Activated CD4-positive, alpha-beta T cell treated with anti-CD3 and anti-CD28 coated beads, Interleukin-2, amount 10 ng/mL, durations not matched to agents 7 days and 5 days (primary cell): ENCODE results near the gene HEXIM1. TPM values are rescaled to one million over a fixed set of nuclear protein-coding genes. Genes with fewer than 3 reads are reported as not detected.

Experiments
- CTCF ChIA-PET: fragments of 350-600 bp; sonication (Branson Sonifier 250); formaldehyde crosslinking; loops from one replicate; lab custom pipeline; 2021; ENCODE audit warnings: antibody characterized with exemption; lab: Charles Lee
- POLR2A ChIA-PET: fragments of 350-600 bp; sonication (Branson Sonifier 250); formaldehyde crosslinking; loops from one replicate; lab custom pipeline; 2021; ENCODE audit warnings: antibody characterized with exemption; lab: Charles Lee
- DNase-seq: peaks from one replicate; pipeline ENCODE4 v3.0.0-alpha.2; 2020
- H3K27ac Mint-ChIP-seq: one replicate; pipeline ENCODE4 v1.8.0; 2021; ENCODE audit warnings: mild to moderate bottlenecking, moderate library complexity, mixed read lengths
- H3K27me3 Mint-ChIP-seq: one replicate; pipeline ENCODE4 v1.8.0; 2021; ENCODE audit warnings: mixed read lengths
- H3K36me3 Mint-ChIP-seq: one replicate; pipeline ENCODE4 v1.8.0; 2021; ENCODE audit warnings: low read depth, mixed read lengths
- H3K4me1 Mint-ChIP-seq: one replicate; pipeline ENCODE4 v1.8.0; 2021; ENCODE audit warnings: mixed read lengths
- H3K4me3 Mint-ChIP-seq: one replicate; pipeline ENCODE4 v1.8.0; 2021; ENCODE audit warnings: mild to moderate bottlenecking, moderate library complexity, mixed read lengths
- H3K9me3 Mint-ChIP-seq: one replicate; pipeline ENCODE4 v1.8.0; 2021; ENCODE audit warnings: mixed read lengths
- total RNA-seq, 2 experiments: library from RNA; stranded (reverse); gene quantifications; one replicate each; pipeline ENCODE4 v1.2.3, GENCODE V29; 2021

HEXIM1 gene
- total RNA-seq, 2 experiments from 2014 or later = 30.5 TPM

DNA sequence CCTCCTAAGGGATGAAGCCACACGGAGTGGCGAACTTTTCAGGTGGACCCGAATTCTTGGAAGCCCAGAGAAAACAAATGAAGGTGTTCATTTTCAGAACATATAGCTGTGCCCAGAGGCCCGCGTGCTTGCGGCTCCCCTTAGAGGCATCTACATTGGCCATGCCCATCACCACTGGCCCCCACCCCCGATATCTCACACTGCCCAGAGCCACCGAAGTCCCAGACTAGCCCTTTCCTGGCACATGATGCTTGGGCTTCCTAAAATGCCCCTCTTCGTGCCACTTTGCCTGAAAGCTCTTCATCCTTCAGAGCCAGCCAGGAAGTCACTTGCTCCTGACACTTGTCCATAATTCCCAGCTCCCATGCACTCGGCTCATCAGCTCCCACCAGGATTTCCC lies 2.1 kb upstream of the HEXIM1 start:
- Mint-ChIP-seq H3K27ac (peak overlapping the region; percentile 100), H3K36me3 (peaks cover 15% of the 10 kb centered on the region), H3K4me3 (peak overlapping the region; percentile 98), H3K9me3 (no peaks in the 10 kb centered on the region), H3K27me3 (no peaks in the 10 kb centered on the region), H3K4me1 (peaks cover 56% of the 10 kb centered on the region)
- DNase-seq = no peak
- POLR2A ChIA-PET = no interaction called here
- CTCF ChIA-PET = interaction anchor here (1.3 to 3.8 kb wide), 2 partner anchors 11 to 51 kb away, joined by 6 to 65 read pairs; partner anchors contain the start of gene ACBD4

DNA sequence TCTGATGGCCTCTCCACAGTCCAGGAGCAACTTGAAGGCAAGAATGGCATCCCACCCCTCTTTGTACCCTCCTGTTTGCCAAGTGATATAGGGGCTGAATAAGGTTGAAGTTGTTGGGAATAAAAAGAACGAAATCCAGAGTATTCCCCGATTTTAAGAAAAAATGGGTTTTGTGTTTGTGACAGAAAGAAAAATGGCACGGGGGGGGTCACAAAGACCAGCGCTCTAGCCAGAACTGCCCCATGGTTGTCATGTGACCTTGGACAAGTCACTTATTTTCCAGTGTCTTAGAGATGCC lies 1.7 kb upstream of the HEXIM1 start:
- peaks cover 56% of the 10 kb centered on the region for H3K4me1 Mint-ChIP-seq
- peak overlapping the region; percentile 98 for H3K4me3 Mint-ChIP-seq
- ChIA-PET POLR2A (no interaction called here), CTCF (interaction anchor here (1.3 to 3.8 kb wide), 2 partner anchors 11 to 51 kb away, joined by 6 to 65 read pairs; partner anchors contain the start of gene ACBD4)
- H3K27me3 Mint-ChIP-seq = no peaks in the 10 kb centered on the region
- H3K36me3 Mint-ChIP-seq = peaks cover 15% of the 10 kb centered on the region
- no peak for DNase-seq
- no peaks in the 10 kb centered on the region for H3K9me3 Mint-ChIP-seq
- H3K27ac Mint-ChIP-seq = peak overlapping the region; percentile 100

DNA sequence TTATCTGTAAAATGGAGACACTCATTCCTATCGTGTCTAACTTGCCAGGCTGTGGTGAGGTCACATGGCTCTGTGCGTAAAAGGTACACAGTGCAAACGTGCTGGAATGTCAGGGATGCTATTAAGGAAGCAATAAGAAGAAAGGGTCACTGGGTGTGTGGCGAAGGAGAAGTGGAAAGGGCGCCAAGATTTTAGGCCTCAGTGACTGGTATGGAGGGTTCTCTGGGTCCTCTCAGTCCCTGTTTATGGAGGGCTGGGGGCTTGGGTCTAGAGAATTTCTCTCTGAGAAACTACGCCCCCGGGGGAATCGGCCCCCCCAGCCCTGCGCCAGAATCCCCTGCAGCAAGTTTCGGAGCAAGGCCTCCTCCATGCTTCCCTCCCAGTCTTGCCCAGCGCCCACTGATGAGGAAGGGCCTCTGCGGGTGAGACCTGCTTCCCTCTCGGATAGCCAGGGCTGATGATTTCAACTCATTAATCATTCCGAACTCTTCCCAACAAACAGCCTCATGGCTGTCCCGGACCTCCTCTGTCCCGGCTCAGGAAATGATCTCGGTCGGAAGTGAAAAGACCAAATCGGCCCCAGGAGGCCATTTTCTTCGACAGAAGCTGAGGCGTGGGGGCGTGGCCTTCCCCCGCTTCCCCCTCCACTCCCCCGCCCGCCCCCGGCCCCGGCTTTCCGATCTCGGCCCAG lies 1.2 kb upstream of the HEXIM1 start:
- Mint-ChIP-seq H3K36me3 (peaks cover 15% of the 10 kb centered on the region), H3K9me3 (no peaks in the 10 kb centered on the region), H3K27me3 (no peaks in the 10 kb centered on the region), H3K27ac (peak overlapping the region; percentile 100), H3K4me3 (peak overlapping the region; percentile 98), H3K4me1 (peaks cover 57% of the 10 kb centered on the region)
- peak; percentile 80 for DNase-seq
- ChIA-PET CTCF (interaction anchor here (1.0 to 11.0 kb wide), 4 partner anchors 11 to 90 kb away, joined by 3 to 203 read pairs (median 110); partner anchors contain the start of genes ACBD4 and HEXIM2), POLR2A (interaction anchor here (0.7 to 1.6 kb wide), 3 partner anchors 12 to 165 kb away, joined by 3 to 4 read pairs (median 4); partner anchors contain the start of gene ACBD4)

DNA sequence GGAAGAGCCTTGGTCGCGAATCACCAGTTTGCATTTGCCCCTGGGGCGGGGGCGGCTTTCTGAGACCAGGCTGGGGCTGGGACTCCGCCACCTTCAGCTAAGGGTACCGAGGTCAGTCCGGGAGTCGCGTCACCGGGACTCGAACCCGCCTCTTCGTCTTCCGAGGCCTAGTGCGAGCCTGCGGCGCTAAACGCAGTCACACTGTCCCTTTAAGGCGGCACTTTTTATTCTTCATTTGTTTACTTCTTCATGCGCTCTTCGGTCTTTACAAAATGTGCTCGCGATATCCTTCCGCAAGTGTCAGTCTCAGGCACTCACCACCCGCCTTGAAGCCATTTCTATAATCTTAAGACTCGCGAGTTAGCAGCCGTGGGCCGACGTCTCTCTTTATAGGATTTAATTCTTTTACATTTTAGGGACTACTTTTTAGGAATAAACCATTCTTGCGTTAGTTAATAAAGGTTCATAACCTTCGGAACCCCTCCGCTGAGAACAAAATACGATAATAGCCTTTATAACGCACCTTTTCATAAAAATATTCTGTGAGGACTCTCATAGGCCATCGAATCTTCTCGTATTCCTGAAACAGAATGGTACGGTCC lies 593 bp upstream of the HEXIM1 start:
- CTCF ChIA-PET = interaction anchor here (0.9 to 11.0 kb wide), 11 partner anchors 12 to 89 kb away, joined by 3 to 203 read pairs (median 11); partner anchors contain the start of genes ACBD4, FMNL1, HEXIM2 and PLCD3
- H3K4me1 Mint-ChIP-seq = peaks cover 57% of the 10 kb centered on the region
- POLR2A ChIA-PET = interaction anchor here (0.7 to 2.4 kb wide), 8 partner anchors 11 to 164 kb away, joined by 3 to 24 read pairs (median 4); partner anchors contain the start of genes ACBD4 and HEXIM2
- H3K27me3 Mint-ChIP-seq = no peaks in the 10 kb centered on the region
- no peaks in the 10 kb centered on the region for H3K9me3 Mint-ChIP-seq
- peaks cover 15% of the 10 kb centered on the region for H3K36me3 Mint-ChIP-seq
- peak; percentile 78 for DNase-seq
- peak overlapping the region; percentile 98 for H3K4me3 Mint-ChIP-seq
- peak overlapping the region; percentile 100 for H3K27ac Mint-ChIP-seq

DNA sequence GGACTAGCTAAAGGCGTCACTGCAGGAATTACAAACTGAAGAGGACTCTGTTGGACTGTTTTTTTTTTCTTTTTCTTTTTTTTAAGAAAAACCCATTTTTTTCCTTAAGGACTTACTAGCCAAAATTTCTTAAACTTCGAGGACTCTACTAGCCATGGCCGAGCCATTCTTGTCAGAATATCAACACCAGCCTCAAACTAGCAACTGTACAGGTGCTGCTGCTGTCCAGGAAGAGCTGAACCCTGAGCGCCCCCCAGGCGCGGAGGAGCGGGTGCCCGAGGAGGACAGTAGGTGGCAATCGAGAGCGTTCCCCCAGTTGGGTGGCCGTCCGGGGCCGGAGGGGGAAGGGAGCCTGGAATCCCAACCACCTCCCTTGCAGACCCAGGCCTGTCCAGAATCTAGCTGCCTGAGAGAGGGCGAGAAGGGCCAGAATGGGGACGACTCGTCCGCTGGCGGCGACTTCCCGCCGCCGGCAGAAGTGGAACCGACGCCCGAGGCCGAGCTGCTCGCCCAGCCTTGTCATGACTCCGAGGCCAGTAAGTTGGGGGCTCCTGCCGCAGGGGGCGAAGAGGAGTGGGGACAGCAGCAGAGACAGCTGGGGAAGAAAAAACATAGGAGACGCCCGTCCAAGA lies 878 bp downstream of the HEXIM1 start:
- POLR2A ChIA-PET = interaction anchor here (0.5 to 2.4 kb wide), 7 partner anchors 12 to 1091 kb away, joined by 3 to 24 read pairs (median 5); partner anchors contain the start of genes ACBD4 and HEXIM2
- no peaks in the 10 kb centered on the region for H3K9me3 Mint-ChIP-seq
- CTCF ChIA-PET = interaction anchor here (0.6 to 11.0 kb wide), 35 partner anchors 10 to 263 kb away, joined by 3 to 203 read pairs (median 4); partner anchors contain the start of genes ACBD4, EFTUD2, FMNL1 and HEXIM2
- H3K27me3 Mint-ChIP-seq = no peaks in the 10 kb centered on the region
- peaks cover 15% of the 10 kb centered on the region for H3K36me3 Mint-ChIP-seq
- peak overlapping the region; percentile 100 for H3K27ac Mint-ChIP-seq
- DNase-seq = peak; percentile 80
- H3K4me3 Mint-ChIP-seq = peak overlapping the region; percentile 98
- peaks cover 50% of the 10 kb centered on the region for H3K4me1 Mint-ChIP-seq

DNA sequence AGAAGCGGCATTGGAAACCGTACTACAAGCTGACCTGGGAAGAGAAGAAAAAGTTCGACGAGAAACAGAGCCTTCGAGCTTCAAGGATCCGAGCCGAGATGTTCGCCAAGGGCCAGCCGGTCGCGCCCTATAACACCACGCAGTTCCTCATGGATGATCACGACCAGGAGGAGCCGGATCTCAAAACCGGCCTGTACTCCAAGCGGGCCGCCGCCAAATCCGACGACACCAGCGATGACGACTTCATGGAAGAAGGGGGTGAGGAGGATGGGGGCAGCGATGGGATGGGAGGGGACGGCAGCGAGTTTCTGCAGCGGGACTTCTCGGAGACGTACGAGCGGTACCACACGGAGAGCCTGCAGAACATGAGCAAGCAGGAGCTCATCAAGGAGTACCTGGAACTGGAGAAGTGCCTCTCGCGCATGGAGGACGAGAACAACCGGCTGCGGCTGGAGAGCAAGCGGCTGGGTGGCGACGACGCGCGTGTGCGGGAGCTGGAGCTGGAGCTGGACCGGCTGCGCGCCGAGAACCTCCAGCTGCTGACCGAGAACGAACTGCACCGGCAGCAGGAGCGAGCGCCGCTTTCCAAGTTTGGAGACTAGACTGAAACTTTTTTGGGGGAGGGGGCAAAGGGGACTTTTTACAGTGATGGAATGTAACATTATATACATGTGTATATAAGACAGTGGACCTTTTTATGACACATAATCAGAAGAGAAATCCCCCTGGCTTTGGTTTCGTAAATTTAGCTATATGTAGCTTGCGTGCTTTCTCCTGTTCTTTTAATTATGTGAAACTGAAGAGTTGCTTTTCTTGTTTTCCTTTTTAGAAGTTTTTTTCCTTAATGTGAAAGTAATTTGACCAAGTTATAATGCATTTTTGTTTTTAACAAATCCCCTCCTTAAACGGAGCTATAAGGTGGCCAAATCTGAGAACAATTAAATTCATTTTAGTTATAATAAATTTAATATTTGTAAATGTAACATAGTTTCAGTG lies 1.7 kb downstream of the HEXIM1 start:
- ChIA-PET POLR2A (interaction anchor here (1.6 to 2.4 kb wide), 2 partner anchors 11 to 48 kb away, joined by 7 to 24 read pairs; partner anchors contain the start of gene HEXIM2), CTCF (interaction anchor here (0.6 to 11.0 kb wide), 26 partner anchors 11 to 263 kb away, joined by 3 to 203 read pairs (median 5); partner anchors contain the start of genes ACBD4, FMNL1, HEXIM2 and PLCD3)
- H3K36me3 Mint-ChIP-seq = peaks cover 15% of the 10 kb centered on the region
- no peaks in the 10 kb centered on the region for H3K27me3 Mint-ChIP-seq
- peak overlapping the region; percentile 100 for H3K27ac Mint-ChIP-seq
- H3K4me1 Mint-ChIP-seq = peaks cover 49% of the 10 kb centered on the region
- H3K4me3 Mint-ChIP-seq = peak overlapping the region; percentile 98
- H3K9me3 Mint-ChIP-seq = no peaks in the 10 kb centered on the region
- DNase-seq = peak; percentile 43

DNA sequence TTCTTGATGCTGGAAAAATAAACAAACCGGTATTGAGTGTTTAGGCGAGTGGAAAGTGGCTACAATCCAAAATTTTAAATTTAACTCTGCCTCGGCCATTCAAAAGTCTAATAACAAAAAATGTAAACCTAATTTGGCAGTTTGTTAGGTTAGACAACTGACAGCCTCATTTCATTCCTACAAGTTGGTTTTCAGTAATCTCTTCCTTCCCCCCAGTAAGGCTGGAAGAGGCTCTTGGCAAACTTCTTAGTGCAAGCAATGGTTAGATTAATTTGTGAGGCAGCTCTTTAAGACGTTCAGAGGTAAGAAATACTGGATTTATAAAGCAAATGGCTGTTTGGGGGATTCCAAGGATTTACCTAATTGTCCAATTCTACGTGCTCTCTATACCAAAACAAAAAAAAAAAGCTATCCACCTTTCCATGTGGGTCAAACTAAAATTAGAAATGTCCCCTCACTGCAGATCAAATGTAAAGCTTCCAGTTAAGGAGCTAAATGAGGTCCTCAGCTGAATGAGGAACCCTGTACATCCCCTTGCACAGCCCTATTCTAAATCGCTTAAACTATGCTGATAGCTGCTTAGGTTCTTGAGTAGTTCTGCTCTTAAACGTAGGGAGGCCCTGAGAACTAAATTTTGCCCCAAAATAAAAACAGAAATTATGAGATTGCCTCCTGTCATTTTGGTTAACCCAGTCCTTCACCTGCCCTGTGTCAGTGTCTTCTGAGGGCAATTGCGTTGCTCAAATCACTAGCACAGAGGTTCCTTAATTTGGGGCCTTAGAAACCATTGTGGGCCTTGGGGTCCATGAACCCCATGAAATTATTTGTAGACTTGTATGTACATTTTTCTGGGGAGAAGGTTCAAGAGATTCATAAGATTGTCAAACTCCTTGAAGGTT lies 2.9 kb downstream of the HEXIM1 start:
- Mint-ChIP-seq H3K4me1 (peaks cover 44% of the 10 kb centered on the region), H3K9me3 (no peaks in the 10 kb centered on the region), H3K27ac (peak overlapping the region; percentile 82), H3K36me3 (peaks cover 17% of the 10 kb centered on the region), H3K4me3 (peak overlapping the region; percentile 98), H3K27me3 (no peaks in the 10 kb centered on the region)
- POLR2A ChIA-PET = interaction anchor here (1.7 kb wide), 1 partner anchor 10 kb away, joined by 7 read pairs; the partner anchor contains the start of gene HEXIM2
- CTCF ChIA-PET = interaction anchor here (0.6 to 11.0 kb wide), 15 partner anchors 10 to 1205 kb away, joined by 3 to 203 read pairs (median 3); partner anchors contain the start of genes ACBD4 and HEXIM2
- no peak for DNase-seq

DNA sequence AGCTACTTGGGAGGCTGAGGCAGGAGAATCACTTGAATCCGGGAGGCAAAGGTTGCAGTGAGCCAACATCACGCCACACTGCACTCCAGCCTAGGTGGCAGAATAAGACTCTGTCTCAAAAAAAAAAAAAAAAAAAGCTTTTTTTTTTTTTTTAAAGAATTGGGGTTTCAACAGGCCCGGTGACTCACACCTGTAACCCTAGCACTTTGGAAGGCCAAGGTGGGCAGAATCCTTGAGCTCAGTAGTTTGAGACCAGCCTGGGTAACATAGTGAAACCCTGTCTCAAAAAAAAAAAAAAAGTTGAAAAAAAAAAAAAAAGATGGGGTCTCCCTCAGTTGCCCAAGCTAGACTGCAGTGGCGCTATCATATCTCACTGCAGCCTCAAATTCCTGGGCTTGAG lies 6.8 kb downstream of the HEXIM1 start:
- no peak overlapping the region for H3K27ac Mint-ChIP-seq
- no peak for DNase-seq
- peaks cover 44% of the 10 kb centered on the region for H3K4me1 Mint-ChIP-seq
- CTCF ChIA-PET = interaction anchor here (0.6 to 11.0 kb wide), 6 partner anchors 14 to 518 kb away, joined by 3 to 203 read pairs (median 4); partner anchors contain the start of gene ACBD4
- peaks cover 20% of the 10 kb centered on the region for H3K36me3 Mint-ChIP-seq
- POLR2A ChIA-PET = no interaction called here
- no peaks in the 10 kb centered on the region for H3K9me3 Mint-ChIP-seq
- no peak overlapping the region for H3K4me3 Mint-ChIP-seq
- H3K27me3 Mint-ChIP-seq = no peaks in the 10 kb centered on the region

DNA sequence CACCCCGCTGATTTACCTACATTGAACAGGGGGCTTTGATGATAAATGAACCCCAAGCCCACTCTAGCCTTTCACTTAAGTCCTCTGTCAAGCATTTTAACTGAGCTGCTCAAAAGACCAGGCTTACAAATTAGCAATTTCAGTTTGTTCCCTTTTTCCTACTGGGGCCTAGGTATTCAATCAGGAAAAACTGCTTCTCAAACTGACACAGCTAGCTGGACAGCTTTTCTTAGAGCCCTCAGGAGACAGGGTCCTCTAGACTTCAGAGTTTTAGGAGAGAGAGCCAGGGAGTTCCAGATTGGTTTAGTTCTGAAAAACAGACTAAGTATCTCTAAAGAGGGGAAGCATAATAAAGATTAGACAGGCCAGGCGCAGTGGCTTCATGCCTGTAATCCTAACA lies 7.2 kb downstream of the HEXIM1 start:
- Mint-ChIP-seq H3K36me3 (peaks cover 21% of the 10 kb centered on the region), H3K27ac (no peak overlapping the region), H3K4me3 (no peak overlapping the region), H3K27me3 (no peaks in the 10 kb centered on the region), H3K9me3 (no peaks in the 10 kb centered on the region), H3K4me1 (peaks cover 42% of the 10 kb centered on the region)
- CTCF ChIA-PET = interaction anchor here (0.6 to 11.0 kb wide), 4 partner anchors 19 to 234 kb away, joined by 3 to 203 read pairs (median 4); partner anchors contain the start of gene ACBD4
- POLR2A ChIA-PET = no interaction called here
- DNase-seq = no peak

DNA sequence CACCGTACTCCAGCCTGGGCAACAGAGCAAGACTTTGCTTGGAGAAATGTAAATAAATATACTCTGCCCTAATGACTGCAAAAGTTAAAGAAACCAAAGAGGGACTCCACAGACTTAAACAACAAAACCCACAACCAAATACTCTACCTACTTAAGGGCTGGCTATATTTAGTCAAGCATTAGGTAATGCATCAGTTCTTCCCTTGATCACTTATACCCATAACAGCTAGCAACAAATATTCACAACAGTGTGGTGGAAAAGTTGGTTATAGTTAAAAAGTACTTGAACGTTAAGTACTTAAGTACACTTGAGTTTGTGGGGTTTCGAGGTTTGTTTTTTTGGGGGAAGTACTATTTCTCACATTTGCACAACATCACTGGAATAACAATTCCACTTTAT lies 8.0 kb downstream of the HEXIM1 start:
- peaks cover 23% of the 10 kb centered on the region for H3K36me3 Mint-ChIP-seq
- H3K4me3 Mint-ChIP-seq = no peak overlapping the region
- H3K4me1 Mint-ChIP-seq = peaks cover 35% of the 10 kb centered on the region
- H3K9me3 Mint-ChIP-seq = no peaks in the 10 kb centered on the region
- no peak overlapping the region for H3K27ac Mint-ChIP-seq
- no peaks in the 10 kb centered on the region for H3K27me3 Mint-ChIP-seq
- POLR2A ChIA-PET = no interaction called here
- CTCF ChIA-PET = interaction anchor here (11.0 kb wide), 1 partner anchor 20 kb away, joined by 203 read pairs; the partner anchor contains the start of gene ACBD4
- no peak for DNase-seq
